NCI-H128 (cell line): ENCODE data around the gene IFT57.

ENCODE experiments used
- DNase-seq: peaks from one replicate; lab custom pipeline; 2025; ENCODE audit not compliant: unreplicated experiment; lab: John Stamatoyannopoulos, UW

The IFT57 gene

GRCh38 chr3:108126348-108126747 is 95.9 kb downstream of the IFT57 start:
- no peak for DNase-seq

- DNase-seq: no peak
Observed at GRCh38 chr3:108125550-108126071, 96.6 kb downstream of the IFT57 start.

GRCh38 chr3:108125153-108125543 is 97.1 kb downstream of the IFT57 start:
- no peak for DNase-seq

GRCh38 chr3:108124337-108125152 is 97.7 kb downstream of the IFT57 start:
- no peak for DNase-seq

GRCh38 chr3:108123326-108123725 is 98.9 kb downstream of the IFT57 start:
- no peak for DNase-seq

- DNase-seq: no peak
Observed at GRCh38 chr3:108122276-108122675, 99.9 kb downstream of the IFT57 start.

- no peak for DNase-seq
Observed at GRCh38 chr3:108119398-108120104, 102.7 kb downstream of the IFT57 start.

- DNase-seq: no peak
Observed at GRCh38 chr3:108118038-108118768, 104.0 kb downstream of the IFT57 start.

- no peak for DNase-seq
Observed at GRCh38 chr3:108117241-108117775, 104.9 kb downstream of the IFT57 start.

GRCh38 chr3:108114423-108115065 is 107.7 kb downstream of the IFT57 start:
- no peak for DNase-seq

- DNase-seq: no peak
Observed at GRCh38 chr3:108113975-108114374, 108.2 kb downstream of the IFT57 start.

GRCh38 chr3:108110934-108111333 is 111.3 kb downstream of the IFT57 start:
- DNase-seq: no peak
